Lung (tissue), 12 donors: Measurements from ENCODE around the gene GID4. TPM values are rescaled to one million over a fixed set of nuclear protein-coding genes. Genes with fewer than 3 reads are reported as not detected.

ENCODE experiments used
- ATAC-seq: fragments of 200-7000 bp; cut with Tn5 transposase; one replicate; pipeline ENCODE4 v1.9.1; 2020; ENCODE audit warnings: moderate number of reproducible peaks; ENCODE audit not compliant: insufficient read depth, low FRiP score
- DNase-seq, 3 donors: peaks; one replicate each; pipeline ENCODE4 v3.0.0-alpha.2; 2013 to 2017
- H3K27ac ChIP-seq, 2 donors: one replicate each; pipeline ENCODE4 v1.5.1; 2013; ENCODE audit warnings: mild to moderate bottlenecking in 2 of 2, moderate library complexity in 2 of 2, control low read depth in 1 of 2, inconsistent platforms in 1 of 2, low read depth in 1 of 2, low read length in 1 of 2
- H3K27me3 ChIP-seq, 3 donors: one replicate each; pipeline ENCODE4 v1.5.1; 2013; ENCODE audit warnings: low read length in 2 of 3; ENCODE audit not compliant: control insufficient read depth in 3 of 3, insufficient read depth in 3 of 3
- H3K36me3 ChIP-seq, 4 donors: one replicate each; pipeline ENCODE4 v1.5.1; 2013; ENCODE audit warnings: low read length in 4 of 4, mild to moderate bottlenecking in 1 of 4, moderate library complexity in 1 of 4; ENCODE audit not compliant: control insufficient read depth in 4 of 4, insufficient read depth in 4 of 4
- H3K4me1 ChIP-seq, 5 donors: one replicate each; pipeline ENCODE4 v1.5.1; 2013; ENCODE audit warnings: low read length in 5 of 5, mild to moderate bottlenecking in 2 of 5, moderate library complexity in 1 of 5; ENCODE audit not compliant: control insufficient read depth in 5 of 5, insufficient read depth in 5 of 5
- H3K4me3 ChIP-seq: one replicate; pipeline ENCODE4 v1.5.1; 2013; ENCODE audit warnings: mild to moderate bottlenecking, control low read depth, moderate library complexity
- H3K9ac ChIP-seq, 2 donors: one replicate each; pipeline ENCODE4 v1.5.1; 2013; ENCODE audit warnings: low read length in 2 of 2, control low read depth in 1 of 2; ENCODE audit not compliant: insufficient read depth in 1 of 2
- H3K9me3 ChIP-seq, 4 donors: one replicate each; pipeline ENCODE4 v1.5.1; 2013; ENCODE audit warnings: low read length in 3 of 4, mild to moderate bottlenecking in 1 of 4, moderate library complexity in 1 of 4; ENCODE audit not compliant: control insufficient read depth in 4 of 4, insufficient read depth in 3 of 4
- CTCF ChIP-seq: IDR thresholded peaks from 2 replicates; pipeline ENCODE4 v1.5.1; 2012; ENCODE audit warnings: mild to moderate bottlenecking; ENCODE audit errors: control extremely low read depth, extremely low read depth
- WGBS, 2 donors: extraction: QIAGEN DNeasy Blood & Tissue Kit; methylation state at CpG; one replicate each; pipeline ENCODE4 v1.1.7; 2013; 5-methylcytosine and 5-hydroxymethylcytosine counted together
- polyA plus RNA-seq, 2 donors: library from polyadenylated mRNA; stranded (reverse); fragments of 200-250 nt; gene quantifications; one replicate each; pipeline ENCODE4 v1.2.1, GENCODE V29; 2013
- total RNA-seq, 2 donors: library from RNA; depleted of rRNA in 1 of 2; stranded (reverse); fragments of >200 nt in 1 of 2; gene quantifications; one replicate each; pipeline ENCODE4 v1.2.1, GENCODE V29; 2014 to 2021
- donor health status: control.
- donor health status: control.
- donor health status: Bipolar disorder and iron deficiency.
- donor health status: healthy.
- donor health status: DM: yes; HTN: yes; CAD: no.

GID4 gene
- total and polyA plus RNA-seq, 4 donors, result 3.9 to 7.2 (median 5.3) TPM

GRCh38 chr17:18017958-18018357 lies 21.2 kb upstream of the GID4 start:
- H3K36me3 ChIP-seq, result peaks cover 0 to 18% (median 5%) of the 10 kb centered on the region in 4 donors
- no peak for DNase-seq
- no peak overlapping the region for H3K27ac ChIP-seq
- H3K4me3 ChIP-seq, result no peak overlapping the region
- peak overlapping the region in 1 of 2 donors; percentile 13 for H3K9ac ChIP-seq
- H3K4me1 ChIP-seq, result peaks cover 0 to 10% (median 0%) of the 10 kb centered on the region in 5 donors
- H3K9me3 ChIP-seq, result no peaks in the 10 kb centered on the region
- no peak for TF ChIP-seq CTCF
- no peaks in the 10 kb centered on the region for H3K27me3 ChIP-seq
- 64% methylated on average over 3 of the region's 3 CpGs for WGBS, 2 donors
- no peak for ATAC-seq

GRCh38 chr17:18018411-18018921 lies 20.7 kb upstream of the GID4 start:
- Histone ChIP-seq H3K9me3 (no peaks in the 10 kb centered on the region), H3K36me3 (peaks cover 0 to 18% (median 5%) of the 10 kb centered on the region in 4 donors), H3K27me3 (no peaks in the 10 kb centered on the region), H3K4me1 (peaks cover 0 to 10% (median 0%) of the 10 kb centered on the region in 5 donors), H3K4me3 (no peak overlapping the region), H3K27ac (no peak overlapping the region), H3K9ac (no peak overlapping the region)
- TF ChIP-seq CTCF, result no peak
- ATAC-seq, result no peak
- WGBS, 2 donors, result 93 to 95% methylated on average over 15 of the region's 15 CpGs
- DNase-seq, result no peak

GRCh38 chr17:18019838-18020154 lies 19.4 kb upstream of the GID4 start:
- 84 to 89% methylated on average over 2 of the region's 2 CpGs for WGBS, 2 donors
- no peaks in the 10 kb centered on the region for H3K9me3 ChIP-seq
- peaks cover 0 to 20% (median 5%) of the 10 kb centered on the region in 4 donors for H3K36me3 ChIP-seq
- peaks cover 0 to 10% (median 0%) of the 10 kb centered on the region in 5 donors for H3K4me1 ChIP-seq
- H3K4me3 ChIP-seq, result no peak overlapping the region
- ATAC-seq (no peak), DNase-seq (no peak)
- no peaks in the 10 kb centered on the region for H3K27me3 ChIP-seq
- H3K27ac ChIP-seq, result no peak overlapping the region
- no peak overlapping the region for H3K9ac ChIP-seq
- TF ChIP-seq CTCF, result no peak

- DNase-seq (no peak), ATAC-seq (no peak)
- Histone ChIP-seq H3K27ac (no peak overlapping the region), H3K36me3 (peaks cover 0 to 16% (median 3%) of the 10 kb centered on the region in 4 donors), H3K9ac (no peak overlapping the region), H3K4me1 (peaks cover 0 to 10% (median 0%) of the 10 kb centered on the region in 5 donors), H3K27me3 (no peaks in the 10 kb centered on the region), H3K9me3 (no peaks in the 10 kb centered on the region), H3K4me3 (no peak overlapping the region)
- WGBS, 2 donors, result 98% methylated on average over 6 of the region's 6 CpGs
- no peak for TF ChIP-seq CTCF
Observed at GRCh38 chr17:18020971-18021370, 18.2 kb upstream of the GID4 start.
